Glutamatergic neuron (in vitro differentiated cells): ENCODE results near the gene CCDC85C. TPM values are rescaled to one million over a fixed set of nuclear protein-coding genes. Genes with fewer than 3 reads are reported as not detected.

Experiments
- DNase-seq: peaks from one replicate; pipeline ENCODE4 v3.0.0; 2022
- H3K27ac Mint-ChIP-seq: one replicate; pipeline ENCODE4 v1.8.0; 2020; ENCODE audit warnings: mild to moderate bottlenecking, mixed read lengths, inconsistent platforms; ENCODE audit not compliant: unreplicated experiment
- H3K27me3 Mint-ChIP-seq: one replicate; pipeline ENCODE4 v1.8.0; 2020; ENCODE audit warnings: mild to moderate bottlenecking, moderate library complexity, mixed read lengths, inconsistent platforms; ENCODE audit not compliant: unreplicated experiment
- H3K36me3 Mint-ChIP-seq: one replicate; pipeline ENCODE4 v1.8.0; 2020; ENCODE audit warnings: mild to moderate bottlenecking, mixed read lengths, inconsistent platforms; ENCODE audit not compliant: unreplicated experiment
- H3K4me1 Mint-ChIP-seq: one replicate; pipeline ENCODE4 v1.8.0; 2020; ENCODE audit warnings: mild to moderate bottlenecking, low read depth, mixed read lengths, inconsistent platforms; ENCODE audit not compliant: unreplicated experiment
- H3K4me3 Mint-ChIP-seq: one replicate; pipeline ENCODE4 v1.8.0; 2020; ENCODE audit warnings: mild to moderate bottlenecking, mixed read lengths, inconsistent platforms; ENCODE audit not compliant: unreplicated experiment
- H3K9me3 Mint-ChIP-seq: one replicate; pipeline ENCODE4 v1.8.0; 2020; ENCODE audit warnings: mild to moderate bottlenecking, moderate library complexity, mixed read lengths, inconsistent platforms; ENCODE audit not compliant: unreplicated experiment
- CTCF ChIP-seq: fragments of 200-600 bp; sonication (generic); IDR thresholded peaks from one replicate; pipeline ENCODE4 v1.5.0; 2021; ENCODE audit not compliant: partially characterized antibody, unreplicated experiment
- total RNA-seq: library from RNA; stranded (reverse); fragmentation: NEBNext Ultra II Directional; extraction: Animal tissue kit (Norgen Biotek cat#: 25700); gene quantifications from one replicate; pipeline ENCODE4 v1.2.1, GENCODE V29; 2021; ENCODE audit not compliant: unreplicated experiment

The CCDC85C gene
- total RNA-seq, 1 donor from 2014 or later = 32.3 TPM

GRCh38 chr14:99516156-99516870 lies 87.7 kb downstream of the CCDC85C start:
- Mint-ChIP-seq H3K27me3 (peaks cover 8% of the 10 kb centered on the region), H3K36me3 (no peaks in the 10 kb centered on the region), H3K4me3 (no peak overlapping the region), H3K9me3 (peaks cover 14% of the 10 kb centered on the region), H3K27ac (no peak overlapping the region), H3K4me1 (peaks cover 12% of the 10 kb centered on the region)
- DNase-seq = no peak
- no peak for TF ChIP-seq CTCF

GRCh38 chr14:99515301-99516155 lies 88.5 kb downstream of the CCDC85C start:
- Mint-ChIP-seq H3K9me3 (peaks cover 13% of the 10 kb centered on the region), H3K36me3 (no peaks in the 10 kb centered on the region)

GRCh38 chr14:99514552-99515300 lies 89.3 kb downstream of the CCDC85C start:
- Mint-ChIP-seq H3K36me3 (no peaks in the 10 kb centered on the region), H3K4me3 (no peak overlapping the region), H3K27ac (no peak overlapping the region), H3K27me3 (peaks cover 7% of the 10 kb centered on the region), H3K9me3 (peaks cover 15% of the 10 kb centered on the region), H3K4me1 (peaks cover 17% of the 10 kb centered on the region)
- TF ChIP-seq CTCF = no peak
- no peak for DNase-seq

More at GRCh38 chr14:99515301-99516155, 88.5 kb downstream of the CCDC85C start:
- DNase-seq = no peak
- no peak for TF ChIP-seq CTCF
- Mint-ChIP-seq H3K4me3 (no peak overlapping the region), H3K27ac (no peak overlapping the region), H3K27me3 (peaks cover 8% of the 10 kb centered on the region), H3K4me1 (peaks cover 15% of the 10 kb centered on the region)

- no peaks in the 10 kb centered on the region for H3K36me3 Mint-ChIP-seq
- H3K4me3 Mint-ChIP-seq = no peak overlapping the region
- no peak overlapping the region for H3K27ac Mint-ChIP-seq
- H3K4me1 Mint-ChIP-seq = peaks cover 22% of the 10 kb centered on the region
- peaks cover 5% of the 10 kb centered on the region for H3K27me3 Mint-ChIP-seq
- no peak for TF ChIP-seq CTCF
- H3K9me3 Mint-ChIP-seq = peaks cover 16% of the 10 kb centered on the region
- DNase-seq = no peak
These were observed 90.0 kb downstream of the CCDC85C start for GRCh38 chr14:99513946-99514551.
